Testis (tissue), 3 donors: ENCODE results near the gene TTC7B. TPM values are rescaled to one million over a fixed set of nuclear protein-coding genes. Genes with fewer than 3 reads are reported as not detected.

Experiments
- DNase-seq: peaks from one replicate; pipeline ENCODE4 v3.0.0-alpha.2; 2019
- H3K27ac ChIP-seq, 2 donors: fragments of 200-600 bp; sonication (generic); one replicate each; pipeline ENCODE4 v1.5.1; 2019
- H3K27me3 ChIP-seq: fragments of 200-600 bp; sonication (generic); one replicate; pipeline ENCODE4 v1.5.1; 2019
- H3K36me3 ChIP-seq: fragments of 200-600 bp; sonication (generic); one replicate; pipeline ENCODE4 v1.5.1; 2017; ENCODE audit warnings: low read depth; ENCODE audit errors: missing control alignments
- H3K4me1 ChIP-seq: fragments of 200-600 bp; sonication (generic); one replicate; pipeline ENCODE4 v1.5.1; 2019
- H3K4me3 ChIP-seq, 2 donors: fragments of 200-600 bp; sonication (generic); one replicate each; pipeline ENCODE4 v1.5.1; 2017 to 2019
- H3K9me3 ChIP-seq: fragments of 200-600 bp; sonication (generic); one replicate; pipeline ENCODE4 v1.5.1; 2017
- POLR2A ChIP-seq: fragments of 450-650 bp; IDR thresholded peaks from one replicate; pipeline ENCODE4 v1.6.1; 2017; ENCODE audit warnings: antibody characterized with exemption, mild to moderate bottlenecking, moderate library complexity
- WGBS, 2 donors: methylation state at CpG; one replicate each; pipeline ENCODE4 v1.1.5; 2018; 5-methylcytosine and 5-hydroxymethylcytosine counted together
- intact Hi-C: fragments of 100-400 bp; cut with DNase I; formaldehyde crosslinking; loops from one replicate; pipeline ENCODE4 v1.15.1; 2023; ENCODE audit warnings: low total_unique reads
- polyA plus RNA-seq: library from polyadenylated mRNA; stranded (reverse); fragments of 350-450 nt; fragmentation: Illumina TruSeq; extraction: RNeasy Lipid Tissue Mini Kit (QIAGEN cat#74804); gene quantifications from one replicate; pipeline ENCODE4 v1.2.3, GENCODE V29; 2014; ENCODE audit warnings: low read depth, low replicate concordance; ENCODE audit not compliant: insufficient read depth
- total RNA-seq, 2 donors: library from RNA; depleted of rRNA; stranded (reverse); fragments of >200 nt; gene quantifications; one replicate each; pipeline ENCODE4 v1.2.3, GENCODE V29; 2016
- TF ChIP-seq, protein P1 (sequence below), 3 experiments: fragments of 450-650 bp in 2 of 3; fragments of 200-600 bp in 1 of 3; sonication (generic) in 1 of 3; IDR thresholded peaks; one replicate each; pipeline ENCODE4 v1.5.1; 2016 to 2019; ENCODE audit warnings: antibody characterized with exemption in 3 of 3, mild to moderate bottlenecking in 2 of 3, moderate library complexity in 1 of 3

TTC7B gene
- total and polyA plus RNA-seq, 3 donors from 2014 or later = 11.3 to 17.0 (median 12.1) TPM

- H3K9me3 ChIP-seq = no peaks in the 10 kb centered on the region
- H3K36me3 ChIP-seq = no peaks in the 10 kb centered on the region
- no peak for TF ChIP-seq POLR2A
- no peaks in the 10 kb centered on the region for H3K27me3 ChIP-seq
- peaks cover 24% of the 10 kb centered on the region for H3K4me1 ChIP-seq
- 91 to 93% methylated on average over 9 of the region's 9 CpGs for WGBS, 2 donors
- H3K27ac ChIP-seq = no peak overlapping the region
- H3K4me3 ChIP-seq = no peak overlapping the region
- no peak for DNase-seq
- intact Hi-C loops = no loop called here
Measured at GRCh38 chr14:90639641-90640040, 176.6 kb downstream of the TTC7B start.

DNA sequence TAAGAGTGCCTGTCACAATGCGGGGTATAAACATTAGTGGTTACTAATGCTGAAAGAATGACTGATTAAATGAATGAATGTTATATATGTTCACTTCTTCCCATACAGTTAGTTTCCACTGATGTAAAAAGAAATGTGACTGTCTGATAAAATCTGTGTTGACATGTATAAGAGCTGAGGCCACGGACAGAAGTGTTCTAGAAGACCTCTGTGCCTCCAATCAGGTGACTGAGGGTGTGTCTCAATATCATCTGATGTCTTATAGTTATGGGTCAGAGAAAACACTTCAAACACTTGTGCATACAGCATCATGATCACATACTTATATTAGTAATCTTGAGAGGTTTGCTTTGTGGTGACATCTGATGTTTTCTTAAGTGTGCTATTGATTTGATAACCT is 183.4 kb downstream of the TTC7B start:
- DNase-seq = no peak
- no peak for TF ChIP-seq POLR2A
- TF ChIP-seq, protein P1, sequence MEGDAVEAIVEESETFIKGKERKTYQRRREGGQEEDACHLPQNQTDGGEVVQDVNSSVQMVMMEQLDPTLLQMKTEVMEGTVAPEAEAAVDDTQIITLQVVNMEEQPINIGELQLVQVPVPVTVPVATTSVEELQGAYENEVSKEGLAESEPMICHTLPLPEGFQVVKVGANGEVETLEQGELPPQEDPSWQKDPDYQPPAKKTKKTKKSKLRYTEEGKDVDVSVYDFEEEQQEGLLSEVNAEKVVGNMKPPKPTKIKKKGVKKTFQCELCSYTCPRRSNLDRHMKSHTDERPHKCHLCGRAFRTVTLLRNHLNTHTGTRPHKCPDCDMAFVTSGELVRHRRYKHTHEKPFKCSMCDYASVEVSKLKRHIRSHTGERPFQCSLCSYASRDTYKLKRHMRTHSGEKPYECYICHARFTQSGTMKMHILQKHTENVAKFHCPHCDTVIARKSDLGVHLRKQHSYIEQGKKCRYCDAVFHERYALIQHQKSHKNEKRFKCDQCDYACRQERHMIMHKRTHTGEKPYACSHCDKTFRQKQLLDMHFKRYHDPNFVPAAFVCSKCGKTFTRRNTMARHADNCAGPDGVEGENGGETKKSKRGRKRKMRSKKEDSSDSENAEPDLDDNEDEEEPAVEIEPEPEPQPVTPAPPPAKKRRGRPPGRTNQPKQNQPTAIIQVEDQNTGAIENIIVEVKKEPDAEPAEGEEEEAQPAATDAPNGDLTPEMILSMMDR (IDR thresholded peaks at IDR 0.05) = no peak
- H3K27me3 ChIP-seq = no peaks in the 10 kb centered on the region
- intact Hi-C loops = no loop called here
- WGBS, 2 donors = 90 to 96% methylated on average over 2 of the region's 2 CpGs
- no peaks in the 10 kb centered on the region for H3K36me3 ChIP-seq
- H3K4me3 ChIP-seq = no peak overlapping the region
- H3K9me3 ChIP-seq = no peaks in the 10 kb centered on the region
- H3K27ac ChIP-seq = no peak overlapping the region
- H3K4me1 ChIP-seq = peaks cover 25% of the 10 kb centered on the region

DNA sequence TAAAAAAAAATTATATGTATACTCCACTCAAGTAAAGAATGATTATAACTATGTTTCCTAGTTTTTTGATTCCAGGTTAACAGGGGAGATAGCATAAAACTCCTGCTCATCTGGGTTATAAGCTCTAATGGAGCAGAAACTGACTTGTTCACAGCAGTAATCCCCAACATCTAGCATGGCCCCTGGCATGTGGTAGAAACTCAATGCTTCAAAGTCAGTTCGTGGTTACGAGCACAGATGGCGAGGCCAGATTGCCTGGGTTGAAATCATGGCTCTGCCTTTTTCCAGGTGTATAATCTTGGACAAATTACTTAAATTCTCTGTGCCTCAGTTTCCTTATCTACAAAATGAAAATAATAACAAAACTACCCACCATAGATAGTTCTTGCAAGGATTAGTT is 183.8 kb downstream of the TTC7B start:
- peaks cover 26% of the 10 kb centered on the region for H3K4me1 ChIP-seq
- no peaks in the 10 kb centered on the region for H3K9me3 ChIP-seq
- no peak overlapping the region for H3K4me3 ChIP-seq
- H3K27ac ChIP-seq = no peak overlapping the region
- TF ChIP-seq, protein P1 (IDR thresholded peaks at IDR 0.05) = no peak
- TF ChIP-seq POLR2A = no peak
- WGBS, 2 donors = 98 to 100% methylated on average over 3 of the region's 3 CpGs
- no peaks in the 10 kb centered on the region for H3K36me3 ChIP-seq
- H3K27me3 ChIP-seq = no peaks in the 10 kb centered on the region
- no peak for DNase-seq
- intact Hi-C loops = no loop called here

- peaks cover 33% of the 10 kb centered on the region for H3K4me1 ChIP-seq
- no peak overlapping the region for H3K4me3 ChIP-seq
- 77 to 81% methylated on average over 12 of the region's 12 CpGs for WGBS, 2 donors
- H3K36me3 ChIP-seq = no peaks in the 10 kb centered on the region
- intact Hi-C loops = no loop called here
- no peak for TF ChIP-seq POLR2A
- TF ChIP-seq, protein P1 (IDR thresholded peaks at IDR 0.05) = no peak
- H3K27me3 ChIP-seq = no peaks in the 10 kb centered on the region
- no peaks in the 10 kb centered on the region for H3K9me3 ChIP-seq
- no peak for DNase-seq
- H3K27ac ChIP-seq = peak overlapping the region; percentile 64 to 70
Measured at GRCh38 chr14:90630171-90630806, 185.9 kb downstream of the TTC7B start.

DNA sequence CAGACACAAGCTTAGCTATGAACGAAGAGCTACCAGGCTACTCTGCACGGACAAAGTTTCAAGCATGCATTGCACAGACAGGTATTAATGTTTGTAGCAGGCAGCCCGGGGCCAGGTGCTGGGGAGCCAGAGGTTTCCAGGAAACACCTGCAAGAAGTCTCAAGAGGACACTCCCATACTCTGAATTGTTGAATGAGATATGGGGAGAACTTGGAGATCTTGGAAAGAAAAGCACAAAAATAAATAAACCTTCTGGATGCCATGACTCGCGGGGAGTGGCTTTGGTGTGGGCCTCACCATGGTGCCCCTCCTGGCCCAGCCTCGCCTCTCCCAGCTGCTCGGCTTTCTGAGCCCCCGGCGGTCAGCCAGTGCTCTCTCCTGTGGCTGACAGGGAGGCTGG is 186.8 kb downstream of the TTC7B start:
- TF ChIP-seq POLR2A = no peak
- TF ChIP-seq, protein P1 (IDR thresholded peaks at IDR 0.05) = no peak
- peak overlapping the region; percentile 64 to 70 for H3K27ac ChIP-seq
- no peaks in the 10 kb centered on the region for H3K36me3 ChIP-seq
- peaks cover 40% of the 10 kb centered on the region for H3K4me1 ChIP-seq
- no peak overlapping the region for H3K4me3 ChIP-seq
- WGBS, 2 donors = 78 to 85% methylated on average over 9 of the region's 9 CpGs
- DNase-seq = no peak
- no peaks in the 10 kb centered on the region for H3K9me3 ChIP-seq
- H3K27me3 ChIP-seq = no peaks in the 10 kb centered on the region
- intact Hi-C loops = no loop called here
